Upper lobe of right lung (tissue), 1 donor: ENCODE measurements around the gene CABLES1. TPM values are rescaled to one million over a fixed set of nuclear protein-coding genes. Genes with fewer than 3 reads are reported as not detected.
A peak's percentile ranks its signal among the peaks of the same experiment; 100 is the strongest.

Experiments used
- ATAC-seq: fragments of 200-7000 bp; cut with Tn5 transposase; one replicate; pipeline ENCODE4 v1.9.1; 2020; ENCODE audit warnings: mild to moderate bottlenecking, moderate library complexity
- DNase-seq: peaks from one replicate; pipeline ENCODE4 v3.0.0-alpha.2; 2020
- H3K27ac ChIP-seq: fragments of 200-600 bp; one replicate; pipeline ENCODE4 v1.8.0; 2022
- H3K27me3 ChIP-seq: fragments of 200-600 bp; one replicate; pipeline ENCODE4 v1.8.0; 2022; ENCODE audit warnings: mild to moderate bottlenecking
- H3K36me3 ChIP-seq: fragments of 200-600 bp; one replicate; pipeline ENCODE4 v1.8.0; 2022
- H3K4me1 ChIP-seq: fragments of 200-600 bp; one replicate; pipeline ENCODE4 v1.8.0; 2022
- H3K4me3 ChIP-seq: fragments of 200-600 bp; one replicate; pipeline ENCODE4 v1.8.0; 2022; ENCODE audit warnings: mild to moderate bottlenecking
- H3K9me3 ChIP-seq: fragments of 200-600 bp; one replicate; pipeline ENCODE4 v1.8.0; 2022
- CTCF ChIP-seq: fragments of 200-600 bp; IDR thresholded peaks from one replicate; pipeline ENCODE4 v1.8.0; 2022; ENCODE audit warnings: antibody characterized with exemption
- intact Hi-C: fragments of 100-400 bp; cut with DNase I; formaldehyde crosslinking; loops from one replicate; pipeline ENCODE4 v1.11.0; 2022
- total RNA-seq: library from RNA; stranded (reverse); fragmentation: NEBNext Ultra II Directional; extraction: Animal tissue kit (Norgen Biotek cat#: 25700); gene quantifications from one replicate; pipeline ENCODE4 v1.2.1, GENCODE V29; 2021
- donor health status: DM: no; HTN: yes; CAD: no; lungs with severe emphysema.

Gene CABLES1
- total RNA-seq, 1 donor from 2014 or later = 39.5 TPM

GRCh38 chr18:23209796-23210195 is 74.5 kb downstream of the CABLES1 start:
- Histone ChIP-seq H3K36me3 (peaks cover 8% of the 10 kb centered on the region), H3K4me3 (no peak overlapping the region), H3K4me1 (peaks cover 22% of the 10 kb centered on the region), H3K27me3 (no peaks in the 10 kb centered on the region), H3K9me3 (no peaks in the 10 kb centered on the region), H3K27ac (no peak overlapping the region)
- intact Hi-C loops = no loop called here
- no peak for ATAC-seq
- TF ChIP-seq CTCF = no peak
- DNase-seq = no peak

- ATAC-seq = no peak
- H3K27me3 ChIP-seq = no peaks in the 10 kb centered on the region
- TF ChIP-seq CTCF = no peak
- peaks cover 22% of the 10 kb centered on the region for H3K4me1 ChIP-seq
- DNase-seq = no peak
- intact Hi-C loops = no loop called here
- no peak overlapping the region for H3K4me3 ChIP-seq
- no peak overlapping the region for H3K27ac ChIP-seq
- peaks cover 15% of the 10 kb centered on the region for H3K36me3 ChIP-seq
- H3K9me3 ChIP-seq = no peaks in the 10 kb centered on the region
Measured at GRCh38 chr18:23210526-23210925, 75.2 kb downstream of the CABLES1 start.

- peaks cover 22% of the 10 kb centered on the region for H3K4me1 ChIP-seq
- H3K27ac ChIP-seq = no peak overlapping the region
- H3K9me3 ChIP-seq = no peaks in the 10 kb centered on the region
- no peak for TF ChIP-seq CTCF
- intact Hi-C loops = no loop called here
- no peaks in the 10 kb centered on the region for H3K27me3 ChIP-seq
- H3K36me3 ChIP-seq = peaks cover 16% of the 10 kb centered on the region
- H3K4me3 ChIP-seq = no peak overlapping the region
- DNase-seq (no peak), ATAC-seq (no peak)
Measured at GRCh38 chr18:23211146-23211545, 75.9 kb downstream of the CABLES1 start.

GRCh38 chr18:23212161-23212560 is 76.9 kb downstream of the CABLES1 start:
- no peak for TF ChIP-seq CTCF
- no peaks in the 10 kb centered on the region for H3K9me3 ChIP-seq
- H3K27me3 ChIP-seq = no peaks in the 10 kb centered on the region
- intact Hi-C loops = no loop called here
- DNase-seq = no peak
- peaks cover 16% of the 10 kb centered on the region for H3K36me3 ChIP-seq
- no peak for ATAC-seq
- H3K4me1 ChIP-seq = peaks cover 22% of the 10 kb centered on the region
- peak overlapping the region; percentile 18 for H3K27ac ChIP-seq
- H3K4me3 ChIP-seq = no peak overlapping the region

GRCh38 chr18:23213200-23213599 is 77.9 kb downstream of the CABLES1 start:
- Histone ChIP-seq H3K27me3 (no peaks in the 10 kb centered on the region), H3K4me1 (peaks cover 22% of the 10 kb centered on the region), H3K4me3 (no peak overlapping the region), H3K9me3 (no peaks in the 10 kb centered on the region), H3K27ac (no peak overlapping the region), H3K36me3 (peaks cover 16% of the 10 kb centered on the region)
- no peak for TF ChIP-seq CTCF
- ATAC-seq (no peak), DNase-seq (no peak)
- intact Hi-C loops = no loop called here

GRCh38 chr18:23217781-23218180 is 82.5 kb downstream of the CABLES1 start:
- Histone ChIP-seq H3K4me1 (peaks cover 10% of the 10 kb centered on the region), H3K27me3 (no peaks in the 10 kb centered on the region), H3K27ac (no peak overlapping the region), H3K9me3 (no peaks in the 10 kb centered on the region), H3K36me3 (peaks cover 16% of the 10 kb centered on the region), H3K4me3 (no peak overlapping the region)
- intact Hi-C loops = no loop called here
- TF ChIP-seq CTCF = no peak
- no peak for DNase-seq
- no peak for ATAC-seq
